Adrenal gland (tissue), 5 donors: ENCODE data around the gene CDC14B.

ENCODE experiments used
- POLR2A ChIP-seq, 2 donors: fragments of 450-650 bp; IDR thresholded peaks; one replicate each; pipeline ENCODE4 v1.6.1; 2017; ENCODE audit warnings: antibody characterized with exemption in 2 of 2, mild to moderate bottlenecking in 2 of 2, moderate library complexity in 1 of 2
- TF ChIP-seq, protein P1 (sequence below), 6 experiments: fragments of 450-650 bp in 4 of 6; fragments of 200-600 bp in 2 of 6; sonication (generic) in 1 of 6; IDR thresholded peaks; 1 replicate in 5 of 6; 2 replicates in 1 of 6; pipeline versions ENCODE4 v1.5.1 to v1.8.0; 2016 to 2021; ENCODE audit warnings: antibody characterized with exemption in 6 of 6, mild to moderate bottlenecking in 2 of 6, moderate library complexity in 1 of 6
- donor health status: DM: no; HTN: no; CAD: no.

DNA sequence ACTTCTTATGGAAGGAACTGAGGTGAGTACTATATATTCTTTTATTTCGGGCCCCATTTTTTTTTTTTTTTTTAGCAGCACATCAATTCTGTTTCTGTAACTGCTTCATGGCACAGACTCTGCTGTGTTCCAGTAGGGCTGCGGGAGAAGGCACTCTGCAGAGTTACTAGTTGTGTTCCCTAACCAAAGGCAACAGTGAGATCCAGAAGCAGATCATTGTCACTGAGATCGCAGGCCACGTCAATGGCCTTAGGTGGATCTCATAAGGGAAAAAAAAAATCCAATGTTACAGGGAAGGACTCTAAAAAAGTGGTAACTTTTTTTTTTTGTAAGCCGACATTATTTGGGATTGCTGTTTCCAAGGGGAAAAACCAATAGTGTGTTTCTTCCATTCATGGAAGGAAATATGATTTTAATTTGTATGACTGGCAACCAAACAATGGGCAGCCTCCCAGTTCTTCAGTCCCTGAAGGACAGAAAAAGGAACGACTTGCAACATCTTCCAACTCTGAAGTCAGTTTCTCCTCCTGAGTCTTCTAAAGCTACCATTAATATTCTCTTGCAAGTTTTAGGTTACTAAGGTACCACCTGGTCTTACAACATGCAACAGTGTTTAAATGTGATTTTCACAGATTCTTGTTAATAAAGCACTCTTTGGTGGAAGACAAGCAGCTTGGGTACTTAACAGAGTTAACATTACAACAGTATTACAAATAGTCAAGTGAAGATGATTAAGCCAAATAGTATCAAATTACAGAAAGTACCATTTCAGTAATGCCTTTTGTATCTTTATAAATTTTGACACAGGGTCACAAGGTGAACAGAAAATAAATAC is 116.9 kb downstream of the CDC14B start:
- TF ChIP-seq, protein P1, sequence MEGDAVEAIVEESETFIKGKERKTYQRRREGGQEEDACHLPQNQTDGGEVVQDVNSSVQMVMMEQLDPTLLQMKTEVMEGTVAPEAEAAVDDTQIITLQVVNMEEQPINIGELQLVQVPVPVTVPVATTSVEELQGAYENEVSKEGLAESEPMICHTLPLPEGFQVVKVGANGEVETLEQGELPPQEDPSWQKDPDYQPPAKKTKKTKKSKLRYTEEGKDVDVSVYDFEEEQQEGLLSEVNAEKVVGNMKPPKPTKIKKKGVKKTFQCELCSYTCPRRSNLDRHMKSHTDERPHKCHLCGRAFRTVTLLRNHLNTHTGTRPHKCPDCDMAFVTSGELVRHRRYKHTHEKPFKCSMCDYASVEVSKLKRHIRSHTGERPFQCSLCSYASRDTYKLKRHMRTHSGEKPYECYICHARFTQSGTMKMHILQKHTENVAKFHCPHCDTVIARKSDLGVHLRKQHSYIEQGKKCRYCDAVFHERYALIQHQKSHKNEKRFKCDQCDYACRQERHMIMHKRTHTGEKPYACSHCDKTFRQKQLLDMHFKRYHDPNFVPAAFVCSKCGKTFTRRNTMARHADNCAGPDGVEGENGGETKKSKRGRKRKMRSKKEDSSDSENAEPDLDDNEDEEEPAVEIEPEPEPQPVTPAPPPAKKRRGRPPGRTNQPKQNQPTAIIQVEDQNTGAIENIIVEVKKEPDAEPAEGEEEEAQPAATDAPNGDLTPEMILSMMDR (IDR thresholded peaks at IDR 0.05), result no peak
- no peak for TF ChIP-seq POLR2A (IDR thresholded peaks at IDR 0.05)
